ENCODE measurements around the gene PTPRT.

Gene PTPRT

GRCh38 chr20:42754706-42755105 is 435.0 kb downstream of the PTPRT start:
- CTCF ChIA-PET, result no interaction called here
- no peak overlapping the region for H3K27ac ChIP-seq
- no peak for DNase-seq (ENCODE audit: low spot score)
- TF ChIP-seq, protein P1, sequence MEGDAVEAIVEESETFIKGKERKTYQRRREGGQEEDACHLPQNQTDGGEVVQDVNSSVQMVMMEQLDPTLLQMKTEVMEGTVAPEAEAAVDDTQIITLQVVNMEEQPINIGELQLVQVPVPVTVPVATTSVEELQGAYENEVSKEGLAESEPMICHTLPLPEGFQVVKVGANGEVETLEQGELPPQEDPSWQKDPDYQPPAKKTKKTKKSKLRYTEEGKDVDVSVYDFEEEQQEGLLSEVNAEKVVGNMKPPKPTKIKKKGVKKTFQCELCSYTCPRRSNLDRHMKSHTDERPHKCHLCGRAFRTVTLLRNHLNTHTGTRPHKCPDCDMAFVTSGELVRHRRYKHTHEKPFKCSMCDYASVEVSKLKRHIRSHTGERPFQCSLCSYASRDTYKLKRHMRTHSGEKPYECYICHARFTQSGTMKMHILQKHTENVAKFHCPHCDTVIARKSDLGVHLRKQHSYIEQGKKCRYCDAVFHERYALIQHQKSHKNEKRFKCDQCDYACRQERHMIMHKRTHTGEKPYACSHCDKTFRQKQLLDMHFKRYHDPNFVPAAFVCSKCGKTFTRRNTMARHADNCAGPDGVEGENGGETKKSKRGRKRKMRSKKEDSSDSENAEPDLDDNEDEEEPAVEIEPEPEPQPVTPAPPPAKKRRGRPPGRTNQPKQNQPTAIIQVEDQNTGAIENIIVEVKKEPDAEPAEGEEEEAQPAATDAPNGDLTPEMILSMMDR (conservative IDR thresholded peaks at IDR 0.05; ENCODE audit: low read depth), result no peak
- POLR2A ChIA-PET (ENCODE audit: low non-redundant PET), result no interaction called here

GRCh38 chr20:42752620-42753019 is 437.1 kb downstream of the PTPRT start:
- ChIA-PET CTCF (no interaction called here), POLR2A (ENCODE audit: low non-redundant PET) (no interaction called here)
- no peak overlapping the region for H3K27ac ChIP-seq
- DNase-seq (ENCODE audit: low spot score), result no peak
- TF ChIP-seq, protein P1 (conservative IDR thresholded peaks at IDR 0.05; ENCODE audit: low read depth), result no peak

- TF ChIP-seq, protein P1 (conservative IDR thresholded peaks at IDR 0.05; ENCODE audit: low read depth), result no peak
- no peak overlapping the region for H3K27ac ChIP-seq
- no peak for DNase-seq (ENCODE audit: low spot score)
- ChIA-PET CTCF (no interaction called here), POLR2A (ENCODE audit: low non-redundant PET) (no interaction called here)
Observed at GRCh38 chr20:42749556-42749955, 440.1 kb downstream of the PTPRT start.

- CTCF ChIA-PET, result interaction anchor here (0.6 kb wide), 2 partner anchors 17 to 340 kb away, joined by 3 to 4 read pairs; no protein-coding TSS in a partner anchor
- H3K27ac ChIP-seq, result no peak overlapping the region
- POLR2A ChIA-PET (ENCODE audit: low non-redundant PET), result no interaction called here
- no peak for DNase-seq (ENCODE audit: low spot score)
- TF ChIP-seq, protein P1 (conservative IDR thresholded peaks at IDR 0.05; ENCODE audit: low read depth), result no peak
Observed at GRCh38 chr20:42747765-42748411, 441.8 kb downstream of the PTPRT start.

GRCh38 chr20:42744756-42745465 is 444.8 kb downstream of the PTPRT start:
- no peak overlapping the region for H3K27ac ChIP-seq
- DNase-seq (ENCODE audit: low spot score), result no peak
- ChIA-PET POLR2A (ENCODE audit: low non-redundant PET) (interaction anchor here (0.6 kb wide), 1 partner anchor 12 kb away, joined by 9 read pairs; no protein-coding TSS in a partner anchor), CTCF (no interaction called here)
- TF ChIP-seq, protein P1 (conservative IDR thresholded peaks at IDR 0.05; ENCODE audit: low read depth), result no peak

GRCh38 chr20:42742926-42743325 is 446.8 kb downstream of the PTPRT start:
- TF ChIP-seq, protein P1 (conservative IDR thresholded peaks at IDR 0.05; ENCODE audit: low read depth), result no peak
- CTCF ChIA-PET, result no interaction called here
- DNase-seq (ENCODE audit: low spot score), result no peak
- POLR2A ChIA-PET (ENCODE audit: low non-redundant PET), result no interaction called here
- H3K27ac ChIP-seq, result no peak overlapping the region

Data from RWPE1 (cell line).